HepG2 (cell line): Measurements from ENCODE around the gene PLCB1.

Experiments
- CC2D1A ChIP-seq: sonication (generic); formaldehyde crosslinking; IDR thresholded peaks from 2 replicates; pipeline ENCODE4 v1.8.1; 2023; ENCODE audit warnings: mild to moderate bottlenecking, missing genetic modification reagents
- CHD2 ChIP-seq: IDR thresholded peaks from 2 replicates; pipeline ENCODE4 v1.6.1; 2011; ENCODE audit warnings: low read depth, low read length, improper control_type of control experiment
- CHD4 ChIP-seq: fragments of 200-600 bp; sonication (generic); IDR thresholded peaks from 2 replicates; pipeline ENCODE4 v1.7.0; 2017; ENCODE audit warnings: mild to moderate bottlenecking, low read length, borderline replicate concordance
- FOXK2 ChIP-seq: fragments of 450-650 bp; IDR thresholded peaks from 2 replicates; pipeline ENCODE4 v1.6.1; 2016
- HDAC6 ChIP-seq: fragments of 200-600 bp; sonication (generic); IDR thresholded peaks from 2 replicates; pipeline ENCODE4 v1.7.0; 2017; ENCODE audit warnings: mild to moderate bottlenecking, antibody characterized with exemption, low read length, low read depth
- KAT7 ChIP-seq: IDR thresholded peaks from 2 replicates; pipeline ENCODE4 v1.6.1; 2018; ENCODE audit warnings: borderline replicate concordance, missing compliant biosample characterization
- MYNN ChIP-seq: sonication (generic); formaldehyde crosslinking; IDR thresholded peaks from 2 replicates; pipeline ENCODE4 v1.4.0; 2020; ENCODE audit warnings: mild to moderate bottlenecking, low read depth, missing genetic modification reagents
- POLR2A ChIP-seq, 2 experiments: IDR thresholded peaks; 2 replicates each; pipeline ENCODE4 v1.6.1; 2011; ENCODE audit warnings: low read depth in 2 of 2, low read length in 2 of 2, mild to moderate bottlenecking in 1 of 2, moderate library complexity in 1 of 2; ENCODE audit not compliant: insufficient read depth in 1 of 2
- SUZ12 ChIP-seq: fragments of 150-350 bp; IDR thresholded peaks from 2 replicates; pipeline ENCODE4 v1.6.1; 2014; ENCODE audit warnings: low read depth, low read length
- TIGD3 ChIP-seq: sonication (generic); formaldehyde crosslinking; IDR thresholded peaks from 2 replicates; pipeline ENCODE4 v1.5.1; 2020; ENCODE audit warnings: mild to moderate bottlenecking, missing genetic modification reagents, borderline replicate concordance
- ZBTB2 ChIP-seq: sonication (generic); formaldehyde crosslinking; IDR thresholded peaks from 2 replicates; pipeline ENCODE4 v1.8.0; 2022; ENCODE audit warnings: low read depth, missing genetic modification reagents
- TF ChIP-seq, protein P1 (sequence below), 2 experiments: IDR thresholded peaks; 2 replicates each; pipeline ENCODE4 v1.6.1; 2011 to 2012; ENCODE audit warnings: low read length in 2 of 2, borderline replicate concordance in 1 of 2, low read depth in 1 of 2, mild to moderate bottlenecking in 1 of 2, moderate library complexity in 1 of 2
- TF ChIP-seq, protein P2 (sequence below): sonication (generic); formaldehyde crosslinking; IDR thresholded peaks from 2 replicates; pipeline ENCODE4 v1.5.0; 2020; ENCODE audit warnings: mild to moderate bottlenecking, missing genetic modification reagents, moderate library complexity

DNA sequence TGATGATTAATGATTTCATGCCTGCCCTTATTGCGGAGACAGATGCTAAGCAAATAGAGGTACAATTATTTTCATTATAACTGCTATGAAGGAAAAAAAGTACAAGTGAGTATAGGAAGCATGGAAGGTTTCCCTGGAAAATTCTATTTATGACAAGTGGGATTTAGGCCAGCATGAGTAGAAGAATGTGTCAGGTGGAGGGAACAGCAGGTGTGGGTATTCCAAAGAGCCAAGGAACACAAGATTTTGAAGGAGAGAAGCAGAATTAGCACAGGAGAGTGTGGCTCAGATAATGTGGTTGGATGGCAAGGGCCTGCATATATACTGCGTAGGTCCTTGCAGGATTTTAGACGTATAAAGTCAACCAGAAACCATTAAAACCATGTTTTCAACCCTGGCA lies 11.4 kb downstream of the PLCB1 start:
- no peak for TF ChIP-seq ZBTB2 (CRISPR knock-in tag)
- TF ChIP-seq FOXK2: no peak
- TF ChIP-seq, protein P1, sequence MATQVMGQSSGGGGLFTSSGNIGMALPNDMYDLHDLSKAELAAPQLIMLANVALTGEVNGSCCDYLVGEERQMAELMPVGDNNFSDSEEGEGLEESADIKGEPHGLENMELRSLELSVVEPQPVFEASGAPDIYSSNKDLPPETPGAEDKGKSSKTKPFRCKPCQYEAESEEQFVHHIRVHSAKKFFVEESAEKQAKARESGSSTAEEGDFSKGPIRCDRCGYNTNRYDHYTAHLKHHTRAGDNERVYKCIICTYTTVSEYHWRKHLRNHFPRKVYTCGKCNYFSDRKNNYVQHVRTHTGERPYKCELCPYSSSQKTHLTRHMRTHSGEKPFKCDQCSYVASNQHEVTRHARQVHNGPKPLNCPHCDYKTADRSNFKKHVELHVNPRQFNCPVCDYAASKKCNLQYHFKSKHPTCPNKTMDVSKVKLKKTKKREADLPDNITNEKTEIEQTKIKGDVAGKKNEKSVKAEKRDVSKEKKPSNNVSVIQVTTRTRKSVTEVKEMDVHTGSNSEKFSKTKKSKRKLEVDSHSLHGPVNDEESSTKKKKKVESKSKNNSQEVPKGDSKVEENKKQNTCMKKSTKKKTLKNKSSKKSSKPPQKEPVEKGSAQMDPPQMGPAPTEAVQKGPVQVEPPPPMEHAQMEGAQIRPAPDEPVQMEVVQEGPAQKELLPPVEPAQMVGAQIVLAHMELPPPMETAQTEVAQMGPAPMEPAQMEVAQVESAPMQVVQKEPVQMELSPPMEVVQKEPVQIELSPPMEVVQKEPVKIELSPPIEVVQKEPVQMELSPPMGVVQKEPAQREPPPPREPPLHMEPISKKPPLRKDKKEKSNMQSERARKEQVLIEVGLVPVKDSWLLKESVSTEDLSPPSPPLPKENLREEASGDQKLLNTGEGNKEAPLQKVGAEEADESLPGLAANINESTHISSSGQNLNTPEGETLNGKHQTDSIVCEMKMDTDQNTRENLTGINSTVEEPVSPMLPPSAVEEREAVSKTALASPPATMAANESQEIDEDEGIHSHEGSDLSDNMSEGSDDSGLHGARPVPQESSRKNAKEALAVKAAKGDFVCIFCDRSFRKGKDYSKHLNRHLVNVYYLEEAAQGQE (IDR thresholded peaks at IDR 0.05; ENCODE audit: borderline replicate concordance in 1 of 2, low read depth in 1 of 2, low read length in 2 of 2): no peak
- no peak for TF ChIP-seq CHD4
- TF ChIP-seq, protein P2, sequence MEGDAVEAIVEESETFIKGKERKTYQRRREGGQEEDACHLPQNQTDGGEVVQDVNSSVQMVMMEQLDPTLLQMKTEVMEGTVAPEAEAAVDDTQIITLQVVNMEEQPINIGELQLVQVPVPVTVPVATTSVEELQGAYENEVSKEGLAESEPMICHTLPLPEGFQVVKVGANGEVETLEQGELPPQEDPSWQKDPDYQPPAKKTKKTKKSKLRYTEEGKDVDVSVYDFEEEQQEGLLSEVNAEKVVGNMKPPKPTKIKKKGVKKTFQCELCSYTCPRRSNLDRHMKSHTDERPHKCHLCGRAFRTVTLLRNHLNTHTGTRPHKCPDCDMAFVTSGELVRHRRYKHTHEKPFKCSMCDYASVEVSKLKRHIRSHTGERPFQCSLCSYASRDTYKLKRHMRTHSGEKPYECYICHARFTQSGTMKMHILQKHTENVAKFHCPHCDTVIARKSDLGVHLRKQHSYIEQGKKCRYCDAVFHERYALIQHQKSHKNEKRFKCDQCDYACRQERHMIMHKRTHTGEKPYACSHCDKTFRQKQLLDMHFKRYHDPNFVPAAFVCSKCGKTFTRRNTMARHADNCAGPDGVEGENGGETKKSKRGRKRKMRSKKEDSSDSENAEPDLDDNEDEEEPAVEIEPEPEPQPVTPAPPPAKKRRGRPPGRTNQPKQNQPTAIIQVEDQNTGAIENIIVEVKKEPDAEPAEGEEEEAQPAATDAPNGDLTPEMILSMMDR (CRISPR knock-in tag): no peak
- TF ChIP-seq MYNN (CRISPR knock-in tag): no peak
- no peak for TF ChIP-seq CC2D1A
- TF ChIP-seq SUZ12: no peak
- TF ChIP-seq TIGD3 (CRISPR knock-in tag): no peak
- no peak for TF ChIP-seq CHD2
- TF ChIP-seq HDAC6: no peak
- no peak for TF ChIP-seq POLR2A (IDR thresholded peaks at IDR 0.05; ENCODE audit: insufficient read depth in 1 of 2, low read depth in 2 of 2, low read length in 2 of 2)
- no peak; the same call in 1 of the 2 replicates for TF ChIP-seq KAT7
